ENCODE results near the gene BCAT1.
A peak's percentile ranks its signal among the peaks of the same experiment; 100 is the strongest.

DNA sequence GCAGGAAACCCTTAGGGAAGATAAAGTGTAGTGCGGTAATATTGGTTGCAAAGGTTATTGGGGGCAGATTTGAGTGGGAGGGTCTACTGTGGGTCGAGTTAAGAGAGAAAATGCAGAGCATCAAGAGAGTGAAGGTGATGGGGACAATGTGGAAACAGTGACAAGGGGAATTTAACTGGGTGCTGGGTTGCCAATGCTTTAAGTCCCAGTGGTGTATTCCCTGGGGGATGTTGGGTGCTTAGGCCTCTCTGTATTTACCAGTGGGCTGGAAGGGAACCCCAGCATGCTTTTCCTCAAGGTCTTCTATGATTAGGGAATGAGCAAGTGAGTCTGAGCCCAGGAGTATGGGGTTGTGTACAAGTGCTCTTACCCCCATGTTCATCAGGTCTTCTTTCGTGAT lies 10.6 kb downstream of the BCAT1 start:
- no peak for TF ChIP-seq RNF2 (IDR thresholded peaks at IDR 0.05; ENCODE audit: borderline replicate concordance, low read depth, low read length, missing control alignments, poor library complexity, severe bottlenecking)
- no peak for TF ChIP-seq CEBPB (IDR thresholded peaks at IDR 0.05; ENCODE audit: low read depth, low read length)
- TF ChIP-seq, protein P1, sequence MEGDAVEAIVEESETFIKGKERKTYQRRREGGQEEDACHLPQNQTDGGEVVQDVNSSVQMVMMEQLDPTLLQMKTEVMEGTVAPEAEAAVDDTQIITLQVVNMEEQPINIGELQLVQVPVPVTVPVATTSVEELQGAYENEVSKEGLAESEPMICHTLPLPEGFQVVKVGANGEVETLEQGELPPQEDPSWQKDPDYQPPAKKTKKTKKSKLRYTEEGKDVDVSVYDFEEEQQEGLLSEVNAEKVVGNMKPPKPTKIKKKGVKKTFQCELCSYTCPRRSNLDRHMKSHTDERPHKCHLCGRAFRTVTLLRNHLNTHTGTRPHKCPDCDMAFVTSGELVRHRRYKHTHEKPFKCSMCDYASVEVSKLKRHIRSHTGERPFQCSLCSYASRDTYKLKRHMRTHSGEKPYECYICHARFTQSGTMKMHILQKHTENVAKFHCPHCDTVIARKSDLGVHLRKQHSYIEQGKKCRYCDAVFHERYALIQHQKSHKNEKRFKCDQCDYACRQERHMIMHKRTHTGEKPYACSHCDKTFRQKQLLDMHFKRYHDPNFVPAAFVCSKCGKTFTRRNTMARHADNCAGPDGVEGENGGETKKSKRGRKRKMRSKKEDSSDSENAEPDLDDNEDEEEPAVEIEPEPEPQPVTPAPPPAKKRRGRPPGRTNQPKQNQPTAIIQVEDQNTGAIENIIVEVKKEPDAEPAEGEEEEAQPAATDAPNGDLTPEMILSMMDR (IDR thresholded peaks at IDR 0.05; ENCODE audit: control extremely low read depth in 1 of 3, insufficient read depth in 1 of 3, low read depth in 1 of 3, low read length in 3 of 3), result no peak
- TF ChIP-seq GTF2F1 (IDR thresholded peaks at IDR 0.05; ENCODE audit: borderline replicate concordance, low read depth, low read length), result no peak
- TF ChIP-seq EZH2 (IDR thresholded peaks at IDR 0.05; ENCODE audit: low read depth, low read length, severe bottlenecking), result no peak
- TF ChIP-seq CREB1 (IDR thresholded peaks at IDR 0.05), result no peak
- peak; percentile 59 for TF ChIP-seq POLR2AphosphoS5 (IDR thresholded peaks at IDR 0.05; ENCODE audit: low read depth, low read length)
- TF ChIP-seq SP2 (IDR thresholded peaks at IDR 0.05; ENCODE audit: low read length), result no peak
- TF ChIP-seq HDAC2 (IDR thresholded peaks at IDR 0.05; ENCODE audit: borderline replicate concordance in 1 of 2, low read depth in 2 of 2, low read length in 2 of 2), result no peak
- TF ChIP-seq RAD21 (IDR thresholded peaks at IDR 0.05 in 1 of 2, conservative IDR thresholded peaks at IDR 0.05 in 1 of 2; ENCODE audit: low read depth in 2 of 2, low read length in 2 of 2), result no peak
- no peak for TF ChIP-seq EGR1 (IDR thresholded peaks at IDR 0.05; ENCODE audit: borderline replicate concordance, low read depth, low read length)
- no peak for TF ChIP-seq SP1 (IDR thresholded peaks at IDR 0.05; ENCODE audit: low read depth, low read length)
- TF ChIP-seq SIN3A (conservative IDR thresholded peaks at IDR 0.05 in 1 of 2, IDR thresholded peaks at IDR 0.05 in 1 of 2; ENCODE audit: low read depth in 1 of 2, low read length in 2 of 2), result no peak
- TF ChIP-seq TAF1 (IDR thresholded peaks at IDR 0.05; ENCODE audit: low read depth, low read length), result no peak

Data from H1 (cell line).